Esophagus mucosa (tissue), 1 donor: ENCODE data around the gene PSRC1. TPM values are rescaled to one million over a fixed set of nuclear protein-coding genes. Genes with fewer than 3 reads are reported as not detected.

ENCODE experiments used
- ATAC-seq: fragments of 200-7000 bp; cut with Tn5 transposase; one replicate; pipeline ENCODE4 v1.9.1; 2020
- total RNA-seq: library from RNA; stranded (reverse); gene quantifications from one replicate; pipeline ENCODE4 v1.2.4, GENCODE V29; 2023
- donor health status: DM: yes; HTN: yes; CAD: no.

Gene PSRC1
- total RNA-seq, 1 donor from 2014 or later: 10.9 TPM

DNA sequence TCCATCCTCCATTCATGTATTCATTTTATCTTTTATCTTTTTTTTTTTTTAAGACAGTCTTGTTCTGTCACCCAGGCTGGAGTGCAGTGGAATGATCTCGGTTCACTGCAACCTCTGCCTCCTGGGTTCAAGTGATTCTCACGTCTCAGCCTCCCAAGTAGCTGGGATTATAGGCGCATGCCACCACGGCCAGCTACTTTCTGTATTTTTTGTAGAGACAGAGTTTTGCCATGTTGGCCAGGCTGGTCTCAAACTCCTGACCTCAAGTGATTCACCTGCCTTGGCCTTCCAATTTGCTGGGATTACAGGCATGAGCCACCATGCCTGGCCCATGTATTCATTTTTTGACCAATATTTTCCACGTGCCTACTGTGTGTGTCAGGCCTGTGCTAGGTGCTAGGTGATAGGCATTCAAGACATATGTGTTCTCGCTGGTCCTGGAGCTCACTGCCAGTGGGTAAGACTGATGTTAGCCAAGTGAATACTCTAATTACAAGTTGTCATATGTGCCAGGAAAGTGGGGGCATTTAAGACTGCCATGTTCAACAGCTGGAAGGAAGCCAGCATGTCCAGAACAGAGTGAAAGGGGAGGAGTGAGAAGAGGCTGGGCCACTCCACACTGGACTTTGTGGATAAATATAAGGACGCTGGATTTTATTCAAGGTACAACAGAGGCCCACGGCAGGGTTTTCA lies 38.9 kb downstream of the PSRC1 start:
- no peak for ATAC-seq

DNA sequence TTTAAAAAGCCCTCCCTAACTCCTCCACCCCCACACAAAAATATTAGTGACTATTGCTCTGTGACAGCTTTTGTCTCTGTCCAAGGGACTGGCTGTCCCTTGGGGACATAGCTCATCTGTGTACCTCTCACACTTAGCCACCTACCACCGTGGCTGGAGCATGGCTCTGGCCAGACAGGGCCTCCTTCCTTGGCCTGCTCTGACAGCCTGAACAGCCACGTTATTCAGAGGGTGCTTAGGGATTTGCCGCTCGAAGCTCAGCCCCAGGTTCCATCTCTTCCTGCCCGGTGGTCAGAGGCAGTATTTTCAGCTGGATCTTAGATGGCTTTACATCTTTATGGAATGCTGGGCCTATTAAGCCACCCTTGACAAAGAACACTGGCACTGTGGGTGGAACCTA lies 39.7 kb downstream of the PSRC1 start:
- ATAC-seq: no peak

DNA sequence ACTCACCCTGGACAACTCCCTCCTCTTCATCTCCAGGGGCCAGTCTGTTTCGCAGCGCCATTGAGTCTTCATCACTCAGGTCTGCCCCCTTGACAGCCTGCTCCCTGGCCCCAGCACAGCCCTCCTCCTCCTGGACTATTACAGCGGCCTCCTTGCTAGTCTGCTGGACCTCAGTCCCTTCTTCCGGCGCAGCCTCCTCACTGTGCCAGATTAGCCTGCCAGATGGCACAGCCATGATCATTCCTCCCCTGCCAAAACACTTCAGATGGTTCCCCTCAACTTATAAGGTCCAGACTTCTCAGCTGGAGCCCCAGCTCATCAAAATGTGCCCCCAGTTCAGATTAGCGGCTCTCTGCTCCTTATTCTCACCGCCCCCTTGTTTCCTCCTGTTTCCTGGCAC lies 40.6 kb downstream of the PSRC1 start:
- ATAC-seq: no peak

DNA sequence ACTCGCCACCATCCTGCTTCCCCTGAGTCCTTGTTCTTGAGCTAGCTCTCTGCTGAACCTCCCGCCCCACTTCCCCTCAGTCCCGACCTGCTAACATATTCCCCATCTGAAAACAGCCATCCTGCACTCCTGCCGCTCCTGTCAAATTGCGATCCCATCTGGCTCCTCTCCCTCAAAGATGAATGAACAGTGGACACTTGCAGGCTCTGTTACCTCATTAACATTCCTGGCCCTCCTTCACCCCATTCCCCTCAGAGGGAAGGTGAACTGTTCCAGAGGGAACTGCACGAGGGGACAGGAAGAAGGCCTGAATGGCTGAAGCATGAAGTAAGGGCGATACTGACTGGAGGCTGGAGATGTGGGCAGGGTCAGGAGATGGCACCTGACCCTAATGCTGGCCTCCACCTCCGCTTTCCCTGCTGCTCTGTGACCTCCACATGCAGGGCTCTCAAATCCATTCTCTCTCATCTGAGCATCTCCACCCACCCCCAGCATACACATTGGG lies 41.1 kb downstream of the PSRC1 start:
- no peak for ATAC-seq

DNA sequence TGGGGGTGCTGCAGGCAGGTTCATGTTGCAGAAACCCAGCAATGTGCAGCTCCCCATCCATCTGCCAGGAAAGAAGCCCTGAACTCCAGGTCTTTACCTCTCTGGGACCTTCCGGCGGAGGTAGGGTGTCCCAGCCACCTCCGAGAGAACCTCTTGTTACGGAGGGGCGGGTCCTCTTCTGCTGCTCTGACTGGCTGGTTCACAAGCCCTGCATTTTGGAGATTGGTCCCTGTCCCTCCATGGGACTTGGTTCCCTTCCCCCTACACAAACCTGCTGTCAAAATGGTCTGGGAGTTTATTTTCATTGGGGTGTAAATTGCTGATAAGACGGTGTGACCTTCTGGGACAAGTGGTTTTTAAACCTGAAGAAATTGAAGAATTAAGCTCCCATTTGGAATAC lies 41.6 kb downstream of the PSRC1 start:
- no peak for ATAC-seq

DNA sequence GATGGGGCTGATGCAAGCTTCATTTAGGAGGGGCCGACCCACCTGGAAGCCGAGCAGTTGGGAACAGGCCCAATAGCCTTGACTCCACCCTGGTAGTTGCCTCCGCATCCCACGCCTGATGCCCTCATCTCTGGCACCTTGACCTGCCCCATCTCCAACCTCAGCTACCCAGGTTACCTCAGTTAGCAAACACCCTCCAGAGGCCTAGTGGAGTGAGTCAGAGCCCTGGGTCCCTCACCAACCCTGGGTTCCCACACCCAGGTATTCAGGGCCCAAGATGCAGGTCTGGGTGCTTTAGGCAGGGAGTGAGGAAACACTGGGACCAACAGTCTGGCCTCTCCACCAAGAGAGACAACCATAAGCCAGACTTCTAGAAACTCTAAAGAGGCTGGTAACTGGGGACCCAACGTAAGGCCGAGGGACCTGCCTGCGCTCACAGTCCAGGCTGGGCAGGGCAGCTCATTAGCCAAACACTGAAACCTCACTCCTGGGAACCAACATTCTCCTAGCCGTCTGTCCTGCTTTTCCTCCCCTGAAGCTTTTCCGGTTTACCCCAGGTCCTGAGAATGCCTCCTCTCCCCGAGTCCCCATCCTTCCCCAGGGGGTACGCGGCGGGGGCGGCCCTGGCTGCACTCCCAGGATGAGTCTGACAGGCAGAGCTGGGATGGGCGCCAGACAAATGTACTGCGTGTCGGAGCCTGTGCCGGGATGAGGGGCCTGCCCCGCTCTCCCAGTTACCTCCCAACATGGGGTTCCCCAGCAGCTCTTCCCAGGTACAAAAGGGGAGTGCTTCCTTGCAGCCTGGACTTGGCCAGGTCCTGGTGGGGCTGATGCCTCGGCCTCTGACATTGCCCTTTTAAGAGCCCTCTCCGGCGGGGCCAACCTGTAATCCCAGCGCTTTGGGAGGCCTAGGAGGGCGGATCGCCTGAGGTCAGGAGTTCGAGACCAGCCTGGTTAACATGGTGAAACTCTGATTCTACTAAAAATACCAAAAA lies 42.5 kb downstream of the PSRC1 start:
- ATAC-seq: peak; percentile 83

DNA sequence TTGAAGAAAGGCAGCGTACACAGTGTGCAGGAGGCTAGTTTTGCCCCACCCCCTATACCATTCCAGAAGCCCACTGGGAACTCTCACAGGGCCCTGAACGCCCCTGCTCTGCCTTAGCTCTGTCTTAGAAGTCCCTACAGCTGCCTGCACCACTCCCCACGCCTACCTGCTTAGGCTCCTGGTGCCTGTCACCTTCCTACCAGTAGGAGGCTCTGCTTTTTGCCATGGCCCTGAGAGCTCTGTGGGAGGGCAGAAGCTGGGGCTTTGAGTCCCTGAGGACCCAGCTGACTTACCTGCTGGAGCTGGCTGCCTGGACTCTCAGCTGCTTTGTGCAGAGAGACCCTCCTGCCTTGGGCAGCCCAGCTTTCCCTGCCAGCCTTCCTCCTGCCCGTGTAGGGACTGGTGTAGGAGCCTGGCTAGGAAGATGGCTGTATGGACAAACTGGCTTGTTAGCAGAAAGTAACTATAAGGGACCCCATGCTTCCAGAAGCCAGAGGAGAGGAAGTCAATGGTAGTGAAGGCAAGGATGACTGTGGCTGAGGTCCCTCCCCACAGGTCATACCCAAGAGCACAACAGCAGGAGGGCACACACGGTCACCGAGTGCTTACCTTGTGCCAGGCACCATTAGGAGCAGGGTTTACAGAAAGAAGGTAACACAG lies 43.4 kb downstream of the PSRC1 start:
- peak; percentile 59 for ATAC-seq

DNA sequence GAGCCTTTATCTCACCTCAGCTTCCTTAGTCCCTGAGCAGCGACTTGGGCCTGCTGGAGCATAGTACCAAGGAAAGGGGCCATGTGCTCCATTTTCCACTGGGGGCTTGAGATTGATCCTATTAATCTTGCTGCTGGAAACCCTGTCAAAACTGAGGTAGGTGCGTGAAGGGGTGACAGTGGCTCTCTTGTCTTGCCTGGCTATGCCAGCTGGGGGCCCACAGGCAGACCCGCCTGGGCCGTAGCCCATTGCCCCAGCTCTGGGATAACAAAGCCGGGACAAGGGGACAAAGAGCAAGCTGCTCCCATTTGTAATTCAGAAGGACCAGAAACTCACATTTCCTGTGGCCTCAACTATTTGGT lies 43.9 kb downstream of the PSRC1 start:
- no peak for ATAC-seq

DNA sequence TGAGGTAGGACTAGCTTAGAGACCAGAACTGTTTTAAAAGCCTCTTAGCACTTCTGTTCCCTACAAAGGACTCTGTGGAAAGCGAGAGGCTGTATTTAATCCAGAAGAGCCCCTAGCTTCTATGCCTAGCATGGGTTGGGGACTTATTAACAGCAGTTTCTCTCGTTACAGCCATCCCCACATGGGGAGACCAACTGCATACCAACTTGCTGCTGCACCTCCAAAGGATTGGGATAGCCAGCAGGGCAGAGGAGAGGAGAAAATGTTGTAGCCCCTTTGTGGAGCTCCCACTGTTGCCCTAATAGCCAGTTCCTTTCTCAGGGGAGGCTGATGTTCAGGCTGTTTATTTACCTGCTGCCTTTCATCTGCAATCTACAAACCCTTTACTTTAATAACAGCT lies 44.6 kb downstream of the PSRC1 start:
- ATAC-seq: no peak

DNA sequence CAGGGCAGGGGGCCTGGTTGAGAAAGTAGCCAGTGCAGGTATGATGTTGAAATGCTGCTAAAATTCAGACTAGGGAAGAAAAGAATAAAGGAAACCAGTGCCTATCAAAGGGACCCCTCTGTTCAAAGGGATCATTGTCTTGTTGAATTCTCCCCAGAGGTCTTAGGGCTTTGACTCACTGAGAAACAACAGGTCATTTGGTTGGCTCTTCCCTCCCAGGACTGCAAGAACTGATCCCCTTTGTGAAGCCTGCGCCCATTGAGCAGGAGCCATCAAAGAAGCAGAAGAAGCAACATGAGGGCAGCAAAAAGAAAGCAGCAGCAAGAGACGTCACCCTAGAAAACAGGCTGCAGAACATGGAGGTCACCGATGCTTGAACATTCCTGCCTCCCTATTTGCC lies 45.4 kb downstream of the PSRC1 start:
- no peak for ATAC-seq

DNA sequence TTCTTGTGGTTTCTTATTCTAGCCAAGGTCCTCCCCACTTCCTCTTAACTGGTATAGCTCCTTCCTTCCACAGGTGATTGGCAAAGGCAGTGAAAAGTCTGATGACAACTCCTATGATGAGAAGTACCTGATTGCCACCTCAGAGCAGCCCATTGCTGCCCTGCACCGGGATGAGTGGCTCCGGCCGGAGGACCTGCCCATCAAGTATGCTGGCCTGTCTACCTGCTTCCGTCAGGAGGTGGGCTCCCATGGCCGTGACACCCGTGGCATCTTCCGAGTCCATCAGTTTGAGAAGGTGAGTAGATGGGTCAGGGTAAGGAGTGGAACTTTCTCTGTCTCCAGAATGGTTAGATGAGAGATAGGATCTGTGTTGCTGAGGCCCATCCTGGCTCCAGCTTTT lies 47.8 kb downstream of the PSRC1 start:
- ATAC-seq: no peak

DNA sequence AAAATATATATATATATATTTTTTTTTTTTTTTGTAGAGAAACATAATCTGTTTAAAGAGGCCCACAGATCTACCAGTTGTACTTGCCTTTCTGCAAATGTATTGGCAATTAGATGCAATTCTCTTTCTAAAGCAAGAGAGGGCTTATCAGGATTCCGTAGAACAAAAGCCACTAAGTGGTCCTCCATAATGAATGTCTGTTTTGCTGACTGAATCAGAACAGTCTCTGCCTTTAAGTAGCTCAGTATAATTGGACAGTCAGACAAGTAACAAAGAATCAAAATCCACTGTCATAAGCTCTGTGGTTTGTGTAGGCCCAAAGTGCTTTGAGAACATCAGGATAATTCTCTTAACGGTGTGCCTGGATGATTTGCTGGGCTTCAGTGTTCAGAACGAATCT lies 51.9 kb downstream of the PSRC1 start:
- ATAC-seq: no peak

Other genes starting within 250 kb of the PSRC1 start
- gene WDR47, start 241.0 kb downstream of the PSRC1 start, total RNA-seq: 20.9 TPM
- 47.7 TPM for gene TAF13, start 207.1 kb downstream of the PSRC1 start, total RNA-seq
- gene TMEM167B, start 192.4 kb downstream of the PSRC1 start, total RNA-seq: 28.9 TPM
- gene ELAPOR1, start 169.0 kb downstream of the PSRC1 start, total RNA-seq: 1.9 TPM
- 154 TPM for gene SARS1, start 69.2 kb downstream of the PSRC1 start, total RNA-seq
- gene CELSR2, start 33.6 kb downstream of the PSRC1 start, total RNA-seq: 41.6 TPM
- 0.76 TPM for gene MYBPHL, start 23.9 kb upstream of the PSRC1 start, total RNA-seq
- 60.6 TPM for gene SORT1, start 114.8 kb upstream of the PSRC1 start, total RNA-seq
- 86.2 TPM for gene PSMA5, start 143.3 kb upstream of the PSRC1 start, total RNA-seq
- not detected for gene SYPL2, start 183.4 kb upstream of the PSRC1 start, total RNA-seq
- 2.7 TPM for gene ATXN7L2, start 200.8 kb upstream of the PSRC1 start, total RNA-seq
- gene CYB561D1, start 210.9 kb upstream of the PSRC1 start, total RNA-seq: 7.2 TPM
- gene AMIGO1, start 226.6 kb upstream of the PSRC1 start, total RNA-seq: 1.2 TPM